Medulla oblongata (tissue), 1 donor: ENCODE data around the gene SMARCA4.
"Not testable (repeated sequence)": the region's sequence is repeated elsewhere in the genome, so short reads cannot be mapped to it uniquely, and the experiment has no call there.

Experiments
- DNase-seq: peaks from one replicate; pipeline ENCODE4 v3.0.0-alpha.2; 2015; ENCODE audit errors: extremely low spot score

Gene SMARCA4

DNA sequence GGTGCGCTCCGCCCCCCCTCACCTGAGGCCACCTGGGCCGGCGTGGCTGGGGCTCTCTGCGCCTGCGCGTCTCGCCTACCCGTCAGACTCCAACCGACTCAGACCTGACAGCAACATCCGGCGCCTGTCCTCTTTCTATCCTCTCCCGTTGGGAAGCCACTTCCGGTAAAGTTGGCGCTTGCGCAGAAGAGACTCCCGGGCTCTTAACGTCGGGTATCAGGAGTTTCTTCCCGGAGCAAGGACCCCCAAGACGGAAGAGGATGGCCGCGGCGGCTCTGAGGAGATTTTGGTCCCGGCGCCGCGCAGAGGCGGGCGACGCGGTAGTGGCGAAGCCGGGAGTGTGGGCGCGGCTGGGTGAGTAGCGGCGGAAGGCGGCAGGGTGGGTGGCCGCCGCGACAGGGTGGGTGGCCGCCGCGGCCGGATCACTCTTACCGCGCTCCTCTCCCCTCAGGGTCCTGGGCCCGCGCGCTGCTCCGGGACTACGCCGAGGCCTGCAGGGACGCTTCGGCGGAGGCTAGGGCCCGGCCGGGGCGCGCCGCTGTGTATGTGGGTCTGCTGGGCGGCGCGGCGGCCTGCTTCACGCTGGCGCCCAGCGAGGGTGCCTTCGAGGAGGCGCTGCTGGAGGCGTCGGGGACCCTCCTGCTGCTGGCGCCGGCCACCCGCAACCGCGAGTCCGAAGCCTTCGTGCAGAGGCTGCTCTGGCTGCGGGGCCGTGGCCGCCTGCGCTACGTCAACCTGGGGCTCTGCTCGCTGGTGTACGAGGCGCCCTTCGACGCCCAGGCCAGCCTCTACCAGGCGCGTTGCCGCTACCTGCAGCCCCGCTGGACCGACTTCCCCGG, 32.0 kb upstream of the SMARCA4 start, which contains the start of the genes TIMM29 and YIPF2:
Gene TIMM29, plus strand, starts transcription at position 249 of the 839 bp plus-strand sequence. Its CDS starts 12 bp downstream, at position 261.
Gene YIPF2, minus strand, starts transcription at position 77 of the 839 bp plus-strand sequence. CDS start 229 bp downstream, outside the sequence.
- DNase-seq = peak; percentile 99

DNA sequence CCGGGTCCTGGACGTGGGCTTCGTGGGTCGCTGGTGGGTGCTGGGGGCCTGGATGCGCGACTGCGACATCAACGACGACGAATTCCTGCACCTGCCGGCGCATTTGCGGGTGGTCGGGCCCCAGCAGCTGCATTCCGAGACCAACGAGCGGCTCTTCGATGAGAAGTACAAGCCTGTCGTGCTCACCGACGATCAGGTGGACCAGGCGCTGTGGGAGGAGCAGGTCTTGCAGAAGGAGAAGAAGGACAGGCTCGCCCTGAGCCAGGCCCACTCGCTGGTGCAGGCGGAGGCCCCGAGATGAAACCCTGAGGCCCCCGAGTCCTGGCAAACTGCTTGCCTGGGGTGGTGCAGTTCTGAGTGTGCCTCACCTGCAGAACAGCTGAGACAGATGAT, 31.4 kb upstream of the SMARCA4 start:
- DNase-seq = no peak

DNA sequence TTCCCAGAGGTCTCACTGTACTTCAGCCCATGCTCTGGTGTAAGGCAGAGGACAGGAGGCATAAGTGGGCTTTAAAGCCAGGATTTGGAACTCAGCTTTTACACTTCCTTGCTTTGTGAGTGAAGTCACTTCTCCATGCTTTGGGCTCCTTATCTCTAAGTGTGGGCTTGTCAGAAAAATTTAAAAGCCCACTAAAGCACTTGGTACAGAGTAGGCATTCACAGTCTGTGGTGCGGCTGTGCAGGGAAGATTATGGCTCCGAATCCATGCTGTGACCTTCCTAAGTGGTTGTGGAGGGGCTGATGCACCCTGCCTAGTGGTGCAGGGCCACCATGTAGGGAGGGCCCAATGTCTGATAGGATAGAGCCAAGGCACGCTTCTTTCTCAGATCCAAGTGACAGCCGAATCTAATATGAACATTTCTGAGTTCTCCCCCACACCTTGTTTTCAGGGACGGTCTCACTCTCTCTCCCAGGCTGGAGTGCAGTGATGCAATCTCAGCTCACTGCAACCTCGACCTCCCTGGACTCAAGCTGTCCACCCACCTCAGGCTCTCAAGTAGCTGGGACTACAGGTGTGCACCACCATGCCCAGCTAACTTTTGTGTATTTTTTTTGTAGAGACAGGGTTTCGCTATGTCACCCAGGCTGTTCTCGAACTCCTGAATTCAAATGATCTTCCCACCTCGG, 25.3 kb upstream of the SMARCA4 start:
- DNase-seq = no peak

DNA sequence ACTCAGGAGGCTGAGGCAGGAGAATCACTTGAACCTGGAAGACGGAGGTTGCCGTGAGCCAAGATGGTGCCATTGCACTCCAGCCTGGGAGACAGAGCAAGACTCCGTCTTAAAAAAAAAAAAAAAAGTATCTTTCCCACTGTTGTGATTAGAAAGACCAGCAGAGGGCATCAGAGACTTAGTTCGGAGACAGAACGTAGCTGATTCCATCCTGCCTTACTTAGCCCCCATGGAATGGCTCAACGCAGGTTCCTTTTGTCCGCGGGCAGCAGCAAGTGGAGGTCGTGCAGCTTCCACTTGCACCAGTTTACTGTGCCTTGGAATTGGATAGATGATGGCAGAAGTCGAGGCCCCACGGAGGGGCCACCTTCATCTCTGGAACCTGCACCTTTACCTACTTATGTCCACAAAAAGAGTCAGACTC, 24.2 kb upstream of the SMARCA4 start:
- peak; percentile 72 for DNase-seq

DNA sequence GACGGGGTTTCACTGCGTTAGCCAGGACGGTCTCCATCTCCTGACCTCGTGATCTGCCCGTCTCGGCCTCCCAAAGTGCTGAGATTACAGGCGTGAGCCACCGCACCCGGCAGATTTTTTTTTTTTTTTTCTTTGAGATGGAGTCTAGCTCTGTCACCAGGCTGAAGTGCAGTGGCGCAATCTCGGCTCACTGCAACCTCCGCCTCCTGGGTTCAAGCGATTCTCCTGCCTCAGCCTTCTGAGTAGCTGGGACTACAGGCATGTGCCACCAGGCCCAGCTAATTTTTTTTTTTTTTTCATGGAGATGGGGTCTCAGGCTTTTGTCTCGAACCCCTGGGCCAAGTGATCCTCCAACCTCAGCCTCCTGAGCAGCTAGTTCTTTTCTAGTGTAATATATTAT, 19.2 kb upstream of the SMARCA4 start:
- not testable (repeated sequence) for DNase-seq

DNA sequence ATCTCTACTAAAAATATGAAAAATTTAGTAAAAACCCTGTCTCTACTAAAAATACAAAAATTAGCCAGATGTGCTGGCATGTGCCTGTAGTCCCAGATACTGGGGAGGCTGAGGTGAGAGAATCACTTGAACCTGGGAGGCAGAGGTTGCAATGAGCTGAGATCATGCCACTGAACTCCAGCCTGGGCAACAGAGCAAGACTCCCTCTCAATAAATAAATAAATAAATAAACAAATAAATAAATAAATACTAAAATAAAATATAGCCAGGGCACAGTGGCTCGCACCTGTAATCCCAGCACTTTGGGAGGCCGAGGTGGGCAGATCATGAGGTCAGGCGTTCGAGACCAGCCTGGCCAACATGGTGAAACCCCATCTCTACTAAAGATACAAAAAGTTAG, 17.4 kb upstream of the SMARCA4 start:
- not testable (repeated sequence) for DNase-seq

DNA sequence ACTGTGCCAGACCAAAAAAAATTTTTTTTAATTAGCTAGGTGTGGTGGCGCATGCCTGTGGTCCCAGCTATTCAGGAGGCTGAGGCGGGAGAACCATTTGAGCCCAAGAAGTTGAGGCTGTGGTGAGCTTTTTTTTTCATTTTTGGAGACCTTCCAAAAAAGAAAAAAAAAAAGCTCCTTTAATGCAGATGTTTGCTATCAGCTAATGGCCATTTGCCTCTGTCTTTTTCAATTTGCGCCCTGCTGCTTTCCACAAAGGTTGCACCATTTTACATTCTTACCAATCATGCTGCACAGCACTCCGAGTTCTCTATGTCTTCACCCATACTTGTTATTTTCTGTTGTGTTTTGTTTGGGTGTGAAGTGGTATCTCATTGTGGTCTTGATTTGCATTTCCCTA, 15.6 kb upstream of the SMARCA4 start:
- DNase-seq = no peak

DNA sequence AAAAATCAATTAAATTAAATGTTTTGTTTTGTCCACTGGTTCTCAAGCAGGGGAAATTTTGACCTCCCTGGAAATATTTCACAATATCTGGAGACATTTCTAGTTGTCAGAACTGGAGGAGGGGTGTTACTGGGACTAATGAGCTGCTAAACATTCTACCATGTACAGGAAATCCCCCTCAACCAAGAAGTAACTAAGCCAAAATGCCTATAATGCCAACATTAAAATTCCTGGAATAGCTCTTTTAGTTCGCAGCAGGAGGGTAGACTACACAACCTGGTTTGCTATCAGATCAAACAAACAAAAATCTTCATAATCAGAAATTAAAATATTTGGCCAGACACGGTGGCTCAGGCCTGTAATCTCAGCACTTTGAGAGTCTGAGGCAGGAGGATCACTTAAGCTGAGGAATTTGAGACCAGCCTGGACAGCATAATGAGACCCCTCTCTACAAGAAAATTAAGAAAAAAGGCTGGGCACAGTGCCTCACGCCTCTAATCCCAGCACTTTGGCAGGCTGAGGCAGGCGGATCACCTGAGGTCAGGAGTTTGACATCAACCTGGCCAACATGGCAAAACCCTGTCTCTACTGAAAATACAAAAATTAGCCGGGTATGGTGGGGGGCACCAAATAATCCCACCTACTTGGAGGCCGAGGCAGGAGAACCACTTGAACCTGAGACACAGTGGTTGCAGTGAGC, 13.7 kb upstream of the SMARCA4 start:
- no peak for DNase-seq

DNA sequence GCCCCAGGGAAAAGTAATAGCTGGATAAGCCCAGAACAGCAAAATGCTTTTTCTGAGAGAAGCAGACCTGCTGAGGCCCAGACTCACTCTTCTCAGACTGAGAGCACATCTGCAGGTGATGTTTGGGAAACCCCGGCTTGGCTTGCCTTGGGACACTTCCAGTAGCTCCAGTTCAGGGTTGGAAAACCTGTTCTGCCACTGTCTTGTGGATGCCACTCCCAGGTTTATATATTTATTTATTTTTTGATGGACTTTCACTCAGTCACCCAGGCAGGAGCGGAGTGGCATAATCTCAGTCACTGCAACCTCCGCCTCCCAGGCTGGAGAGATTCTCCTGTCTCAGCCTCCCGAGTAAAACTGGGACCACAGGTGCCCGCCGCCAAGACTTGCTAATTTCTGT, 8.0 kb upstream of the SMARCA4 start:
- no peak for DNase-seq

DNA sequence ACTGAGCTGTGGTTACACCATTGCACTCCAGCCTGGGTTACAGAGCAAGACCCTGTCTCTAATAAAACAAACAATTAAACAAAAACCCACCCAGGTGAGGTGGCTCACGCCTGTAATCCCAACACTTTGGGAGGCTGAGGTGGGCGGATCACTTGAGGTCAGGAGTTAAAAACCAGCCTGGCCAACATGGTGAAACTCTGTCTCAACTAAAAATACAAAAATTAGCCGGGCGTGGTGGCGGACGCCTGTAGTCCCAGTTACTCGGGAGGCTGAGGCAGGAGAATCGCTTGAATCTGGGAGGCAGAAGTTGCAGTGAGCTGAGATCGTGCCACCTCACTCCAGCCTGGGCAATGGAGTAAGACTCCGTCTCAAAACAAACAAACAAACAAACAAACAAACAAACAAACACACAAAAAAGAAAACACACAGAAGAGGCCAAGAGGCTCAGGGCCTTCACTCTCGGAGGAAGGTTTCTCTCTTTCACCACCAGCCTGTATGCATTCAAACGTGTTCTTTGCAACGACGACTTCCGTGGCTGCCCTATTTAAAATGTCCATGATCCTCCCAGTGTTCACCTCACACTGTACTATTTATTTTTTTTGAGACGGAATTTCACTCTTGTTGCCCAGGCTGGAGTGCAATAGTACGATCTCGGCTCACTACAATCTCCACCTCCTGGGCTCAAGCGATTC, 1.4 kb upstream of the SMARCA4 start:
- DNase-seq = not testable (repeated sequence)

DNA sequence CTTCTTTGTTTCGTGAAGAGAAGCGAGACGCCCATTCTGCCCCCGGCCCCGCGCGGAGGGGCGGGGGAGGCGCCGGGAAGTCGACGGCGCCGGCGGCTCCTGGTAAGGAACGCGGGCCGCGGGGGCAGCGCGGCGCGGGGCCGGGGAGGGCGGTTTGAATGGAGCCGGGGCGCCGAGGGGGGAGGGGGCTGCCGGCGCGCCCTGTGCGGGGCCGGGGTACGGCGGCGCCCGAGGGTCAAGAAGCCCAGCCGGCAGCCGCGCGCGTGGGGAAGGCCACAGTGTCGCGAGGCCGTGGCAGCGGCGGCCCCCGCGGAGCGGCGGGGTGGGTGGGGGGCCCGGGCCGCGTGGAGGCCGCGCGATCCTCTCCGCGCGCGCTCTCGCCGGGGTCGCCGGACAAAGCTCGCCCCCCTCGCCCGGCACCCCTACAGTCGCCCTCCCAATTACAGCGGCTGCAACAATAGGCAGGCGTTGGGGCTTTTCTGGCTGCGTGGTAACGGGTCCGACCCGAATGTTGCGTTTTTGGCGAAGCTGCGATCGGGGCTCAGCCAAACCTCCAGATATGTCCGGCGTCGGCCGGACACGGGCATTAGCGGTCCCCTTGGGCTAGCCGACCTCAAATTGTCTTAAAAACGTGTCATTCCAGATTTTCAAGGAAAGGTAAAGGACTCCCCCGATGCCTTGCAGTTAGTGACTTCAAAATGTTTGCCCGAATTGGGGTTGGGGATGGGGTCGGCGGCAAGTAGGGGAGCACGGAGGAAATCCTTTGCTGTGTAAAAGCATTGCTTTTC, 437 bp downstream of the SMARCA4 start:
- peak; percentile 14 for DNase-seq

DNA sequence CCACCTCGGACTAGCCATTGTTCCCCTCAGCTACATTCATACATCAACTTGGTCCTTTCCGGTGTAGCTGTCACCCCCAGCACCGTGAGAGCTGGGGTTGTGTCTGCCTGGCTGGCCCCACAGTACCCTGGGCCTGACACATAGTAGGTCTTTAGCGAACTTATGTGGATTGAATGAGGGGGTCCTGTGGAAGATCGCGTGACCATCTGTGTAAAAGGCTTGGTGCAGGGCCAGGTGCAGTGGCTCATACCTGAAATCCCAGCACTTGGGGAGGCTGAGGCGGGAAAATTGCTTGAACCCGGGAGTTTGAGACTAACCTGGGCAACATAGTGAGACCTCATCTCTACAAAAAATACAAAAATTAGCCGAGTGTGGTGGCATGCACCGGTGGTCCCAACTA, 2.0 kb downstream of the SMARCA4 start:
- no peak for DNase-seq

DNA sequence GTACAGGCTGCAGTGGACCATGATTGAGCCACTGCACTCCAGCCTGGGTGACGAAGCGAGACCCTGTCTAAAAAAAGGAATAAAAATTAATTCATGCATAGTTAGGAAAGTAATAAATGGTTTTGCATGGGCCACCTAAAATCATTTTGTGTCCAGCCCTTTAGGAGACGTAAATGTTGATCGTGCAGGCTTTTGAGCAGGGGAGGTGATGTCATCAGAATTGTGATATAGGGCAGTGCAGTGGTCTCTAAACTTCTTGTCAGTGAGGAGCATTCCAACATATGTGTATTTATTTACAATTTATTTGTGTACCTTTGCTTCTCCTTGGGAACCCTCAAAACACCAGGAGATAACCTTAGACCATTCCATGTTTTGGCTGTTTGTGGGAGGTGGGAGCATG, 3.0 kb downstream of the SMARCA4 start:
- no peak for DNase-seq

DNA sequence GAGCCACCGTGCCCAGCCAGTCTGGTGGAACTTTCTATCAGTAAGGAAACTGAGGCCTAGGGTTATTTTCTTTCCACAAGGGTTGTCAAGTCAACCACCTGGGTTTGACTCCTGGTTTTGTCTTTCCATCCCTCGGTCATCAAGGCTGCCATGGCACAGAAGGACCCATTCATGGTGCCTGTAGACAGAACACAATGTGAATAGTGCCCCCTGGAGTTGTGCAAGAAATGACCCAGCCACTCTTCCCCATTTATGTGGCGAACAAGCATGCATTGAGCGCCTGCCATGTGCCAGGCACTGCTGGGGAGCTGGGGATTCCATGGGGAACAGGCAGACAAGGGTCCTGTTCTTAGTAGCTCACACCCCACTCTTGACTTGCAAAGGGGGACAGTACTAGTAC, 4.1 kb downstream of the SMARCA4 start:
- DNase-seq = no peak

DNA sequence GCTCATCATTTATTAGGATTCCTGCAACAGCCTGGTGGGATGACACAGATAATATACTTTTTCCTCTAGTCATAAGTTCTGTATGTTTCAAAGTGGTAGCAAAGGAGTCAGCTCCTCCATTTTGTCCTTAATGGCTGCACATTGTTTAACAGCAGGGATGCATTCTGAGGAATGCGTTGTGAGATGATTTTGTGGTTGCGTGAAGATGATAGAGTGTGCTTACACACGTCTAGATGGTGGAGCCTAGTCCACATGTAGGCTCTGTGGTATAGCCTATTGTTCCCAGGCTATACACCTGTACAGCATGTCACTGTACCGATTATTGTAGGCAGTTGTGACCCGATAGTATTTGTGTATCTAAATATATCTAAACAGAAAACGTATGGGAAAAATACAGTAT, 4.6 kb downstream of the SMARCA4 start:
- DNase-seq = no peak

DNA sequence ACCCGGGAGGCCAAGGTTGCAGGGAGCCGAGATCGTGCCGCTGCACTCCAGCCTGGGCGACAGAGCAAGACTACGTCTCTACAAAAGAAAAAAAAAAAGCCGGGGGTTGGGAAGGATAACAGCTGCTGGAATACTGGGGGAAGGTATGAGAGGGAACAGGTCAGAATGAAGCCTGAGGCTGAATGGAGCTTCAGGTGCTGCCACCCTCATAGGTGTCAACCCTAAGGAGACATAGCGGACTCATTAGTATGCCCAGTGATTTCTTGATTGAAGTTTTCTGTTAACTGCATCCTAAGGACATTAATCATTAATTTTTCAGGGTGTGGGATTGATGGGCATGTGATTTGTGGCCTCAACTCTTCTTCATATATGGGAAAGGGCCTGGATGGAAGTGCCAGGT, 6.0 kb downstream of the SMARCA4 start:
- DNase-seq = no peak

DNA sequence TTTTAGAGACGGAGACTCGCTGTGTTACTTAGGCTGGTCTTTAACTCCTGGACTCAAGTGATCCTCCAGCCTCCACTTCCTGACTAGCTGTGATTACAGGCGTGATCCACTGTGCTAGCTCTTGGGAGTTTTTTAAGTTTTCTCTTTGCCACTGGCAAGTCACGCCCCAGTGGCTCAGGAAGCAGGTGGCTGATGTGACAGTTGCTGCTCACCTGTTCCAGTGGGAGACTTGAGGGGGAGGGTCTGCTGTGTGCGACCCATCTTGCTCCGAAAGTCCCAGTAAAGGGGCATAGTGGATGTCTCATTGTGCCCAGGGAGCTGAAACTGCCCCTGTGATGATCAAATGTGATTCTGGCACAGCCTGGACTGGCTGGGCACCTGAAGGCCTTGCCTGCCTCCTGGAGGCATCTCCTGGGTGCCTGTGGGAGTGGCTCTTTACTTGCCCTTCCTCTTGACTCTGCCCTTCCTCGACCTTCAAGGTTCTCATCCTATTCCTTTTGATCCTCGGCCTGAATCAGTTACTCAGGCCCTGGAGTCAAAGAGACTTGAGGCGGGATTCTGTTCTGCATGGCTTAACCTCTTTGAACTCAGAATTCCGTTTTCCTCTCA, 7.8 kb downstream of the SMARCA4 start:
- no peak for DNase-seq

DNA sequence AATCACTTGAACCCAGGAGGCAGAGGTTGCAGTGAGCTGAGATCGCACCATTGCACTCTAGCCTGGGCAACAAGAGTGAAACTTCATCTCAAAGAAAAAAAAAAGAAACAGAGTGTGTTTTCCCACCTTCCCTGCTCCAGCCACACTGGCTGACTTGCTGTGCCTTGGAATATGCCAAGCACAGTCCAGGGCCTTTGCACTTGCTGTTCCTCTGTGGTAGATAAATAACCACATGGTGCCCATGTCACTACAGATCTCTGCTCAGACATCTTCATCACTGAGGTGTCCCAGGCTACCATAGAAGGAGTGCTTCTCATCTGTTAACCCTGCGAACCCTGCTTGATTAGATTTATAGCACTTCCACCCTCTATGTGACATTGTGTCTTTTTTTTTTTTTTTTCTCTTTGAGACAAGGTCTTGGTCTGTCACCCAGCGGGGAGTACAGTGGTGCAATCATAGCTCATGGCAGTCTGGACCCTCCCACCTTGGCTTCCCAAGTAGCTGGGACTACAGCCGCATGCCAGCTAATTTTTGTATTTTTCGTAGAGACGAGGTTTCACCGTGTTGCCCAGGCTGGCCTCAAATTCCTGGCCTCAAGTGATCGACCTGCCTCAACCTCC, 10.4 kb downstream of the SMARCA4 start:
- DNase-seq = no peak

DNA sequence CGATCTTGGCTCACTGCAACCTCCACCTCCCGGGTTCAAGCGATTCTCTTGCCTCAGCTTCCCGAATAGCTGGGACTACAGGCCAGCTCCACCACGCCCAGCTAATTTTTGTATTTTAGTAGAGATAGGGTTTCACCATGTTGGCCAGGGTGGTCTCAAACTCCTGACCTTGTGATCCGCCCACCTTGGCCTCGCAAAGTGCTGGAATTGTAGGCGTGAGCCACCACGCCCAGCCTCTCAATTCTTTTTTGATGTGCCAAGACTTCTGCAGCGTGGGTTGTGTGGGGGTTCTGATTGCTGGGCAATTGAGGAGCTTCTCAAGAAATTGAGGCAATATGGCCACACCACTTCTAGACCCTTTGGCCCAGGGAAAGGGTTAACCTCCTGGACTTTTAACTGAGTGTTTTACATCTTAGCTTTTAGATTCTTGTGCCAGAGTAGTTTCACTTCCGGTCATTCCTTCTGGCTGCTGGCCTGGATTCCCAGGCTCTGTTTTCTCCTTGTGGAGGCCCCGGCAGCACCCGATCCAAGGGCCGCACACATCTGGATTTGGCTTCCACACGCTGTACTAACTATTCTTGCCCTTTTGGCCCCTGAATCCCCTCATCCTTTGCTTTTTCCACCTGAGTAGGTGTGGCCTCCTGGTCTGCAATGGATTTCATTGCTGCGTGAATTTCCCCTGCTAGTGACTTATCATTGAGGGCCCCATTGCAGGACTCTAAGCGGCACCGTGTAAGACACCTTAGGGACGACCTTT, 14.7 kb downstream of the SMARCA4 start:
- DNase-seq = peak; percentile 22
